ENCODE results near the gene AIFM2.
"Not testable (repeated sequence)": the region's sequence is repeated elsewhere in the genome, so short reads cannot be mapped to it uniquely, and the experiment has no call there.

AIFM2 gene

DNA sequence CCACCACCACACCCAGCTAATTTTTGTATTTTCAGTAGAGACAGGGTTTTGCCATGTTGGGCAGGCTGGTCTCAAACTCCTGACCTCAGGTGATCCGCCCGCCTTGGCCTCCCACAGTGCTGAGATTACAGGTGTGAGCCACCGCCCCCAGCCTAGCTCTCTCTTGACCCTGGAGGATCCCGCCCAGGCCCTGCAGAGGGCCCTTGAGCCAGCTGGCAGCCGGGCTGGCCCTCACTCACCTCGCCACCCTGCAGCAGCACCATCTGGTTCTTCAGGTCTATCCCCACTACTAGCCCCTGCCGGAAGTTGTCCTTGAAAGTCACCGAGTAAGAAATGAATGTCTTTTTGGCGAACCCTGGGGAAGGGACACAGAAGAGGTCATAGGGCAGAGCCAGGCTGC lies 9.5 kb downstream of the AIFM2 start:
- not testable (repeated sequence) for DNase-seq (ENCODE audit: low read depth in 3 of 3)

DNA sequence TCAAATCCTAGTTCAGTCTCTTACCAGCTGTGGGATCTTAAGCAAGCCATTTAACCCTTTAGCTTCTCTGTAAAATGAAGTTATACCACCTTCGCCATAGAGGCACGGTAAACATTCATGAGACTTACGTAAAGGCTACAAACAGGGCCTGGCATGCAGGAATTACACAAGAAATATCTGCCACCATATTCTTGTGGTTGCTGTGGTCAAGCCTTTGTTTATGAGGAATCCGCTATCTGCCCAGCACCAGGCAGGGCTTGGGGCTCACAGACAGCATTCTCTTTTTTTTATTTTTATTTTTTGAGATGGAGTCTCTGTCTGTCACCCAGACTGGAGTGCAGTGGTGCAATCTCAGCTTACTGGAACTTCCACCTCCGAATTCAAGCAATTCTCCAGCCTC lies 9.9 kb downstream of the AIFM2 start:
- DNase-seq (ENCODE audit: low read depth in 3 of 3) = no peak

DNA sequence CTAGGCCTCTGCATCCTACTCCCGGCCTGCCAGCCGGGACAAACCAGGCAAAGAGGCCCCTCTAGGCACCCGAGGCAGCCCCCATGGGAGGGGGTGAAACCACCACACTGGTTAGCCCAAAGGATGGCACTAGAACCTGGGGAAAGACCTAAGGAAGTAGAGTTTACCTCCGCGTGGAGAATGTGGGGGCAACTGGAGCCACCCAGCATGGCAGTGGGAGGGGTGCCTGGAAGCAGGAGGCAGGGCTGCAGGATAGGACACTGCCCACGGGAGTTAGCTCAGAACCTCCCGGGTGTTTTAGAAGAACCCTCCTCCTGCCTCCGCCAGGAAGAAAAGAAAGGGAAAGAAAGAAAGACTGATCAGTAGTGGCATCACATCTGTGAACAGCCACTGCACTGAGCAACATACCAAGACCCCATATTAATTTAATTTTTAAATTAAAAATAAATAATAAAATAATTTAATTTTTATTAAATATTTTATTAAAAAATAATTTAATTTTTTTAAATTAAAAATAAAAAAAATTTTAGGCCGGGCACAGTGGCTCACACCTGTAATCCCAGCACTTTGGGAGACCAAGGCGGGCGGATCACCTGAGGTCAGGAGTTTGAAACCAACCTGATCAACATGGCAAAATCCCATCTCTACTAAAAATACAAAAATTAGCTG lies 11.2 kb downstream of the AIFM2 start:
- DNase-seq (ENCODE audit: low read depth in 3 of 3) = no peak

DNA sequence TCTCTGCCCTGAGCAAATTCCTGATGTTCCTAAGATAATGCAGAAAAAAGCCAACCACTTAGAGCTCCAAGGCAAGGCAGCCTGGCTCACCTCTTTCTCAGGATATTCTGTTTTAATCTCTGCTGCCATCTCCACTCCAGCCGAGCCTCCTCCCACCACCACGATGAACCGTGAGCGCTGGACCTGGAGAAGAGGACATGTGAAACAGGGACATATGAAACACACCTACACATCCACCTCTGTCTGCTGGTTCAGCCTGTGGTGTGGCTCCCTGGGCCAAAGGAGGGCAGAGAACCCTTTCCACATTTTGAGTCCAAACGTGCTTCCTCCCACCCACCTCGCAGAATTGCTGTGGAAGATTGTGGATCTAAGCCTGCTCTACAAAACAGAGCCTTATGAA lies 12.2 kb downstream of the AIFM2 start:
- no peak for DNase-seq (ENCODE audit: low read depth in 3 of 3)

DNA sequence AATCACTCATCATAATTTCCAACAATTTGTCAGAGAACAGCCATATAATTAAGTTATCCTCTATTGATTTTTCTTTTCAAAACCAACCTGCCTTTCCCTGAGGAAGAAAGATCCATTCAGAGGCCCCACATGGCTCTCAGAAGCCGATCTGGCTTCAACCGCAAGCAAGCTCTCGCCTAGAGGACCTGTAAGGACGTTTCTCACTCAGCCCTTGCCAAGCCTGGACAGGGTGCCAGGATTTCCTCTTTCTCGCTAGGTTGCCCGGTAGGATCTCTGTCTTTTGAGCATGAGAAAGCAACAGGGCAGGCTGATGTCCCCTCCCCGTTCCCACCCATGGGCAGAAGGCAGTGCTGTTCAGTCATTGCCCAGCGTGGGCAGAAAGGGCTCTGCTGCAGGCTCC lies 13.0 kb downstream of the AIFM2 start:
- DNase-seq (ENCODE audit: low read depth in 3 of 3) = no peak

DNA sequence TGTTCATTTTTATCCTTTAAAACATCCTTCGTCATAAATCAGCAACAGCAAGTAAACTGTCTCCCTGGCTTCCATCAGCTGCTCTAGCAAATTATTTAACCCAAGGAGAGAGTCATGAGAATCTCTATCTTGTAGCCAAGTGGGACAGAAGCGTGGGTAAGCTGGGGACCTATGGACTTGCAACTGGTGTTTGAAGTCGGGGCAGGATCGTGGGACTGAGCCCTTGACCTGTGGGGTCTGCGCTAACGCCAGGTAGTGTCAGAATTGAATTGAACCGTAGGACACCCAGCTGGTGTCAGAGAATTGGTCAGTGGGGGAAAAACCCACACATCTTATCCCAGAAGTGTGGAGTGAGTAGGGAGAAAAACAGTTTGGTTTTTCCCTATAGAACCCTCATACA lies 13.4 kb downstream of the AIFM2 start:
- DNase-seq (ENCODE audit: low read depth in 3 of 3) = no peak

DNA sequence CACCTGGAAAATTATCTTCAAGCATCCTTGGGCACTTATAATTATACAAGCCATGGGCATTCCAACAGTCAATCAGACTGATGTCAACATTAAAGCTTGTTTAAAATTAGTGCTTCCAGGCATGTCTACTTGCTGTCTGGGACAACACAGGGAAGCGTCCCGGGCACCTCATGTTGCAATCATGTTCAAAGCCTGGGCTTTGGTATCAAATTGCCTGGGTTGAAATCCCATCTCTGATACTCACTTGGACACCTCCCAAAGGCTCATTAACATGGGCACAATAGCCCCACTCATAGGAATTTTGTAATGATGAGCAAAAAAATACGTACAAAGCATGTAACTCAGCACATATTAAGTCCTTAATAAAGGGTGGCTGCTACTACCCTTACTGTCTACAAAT lies 14.4 kb downstream of the AIFM2 start:
- DNase-seq (ENCODE audit: low read depth in 3 of 3) = no peak

DNA sequence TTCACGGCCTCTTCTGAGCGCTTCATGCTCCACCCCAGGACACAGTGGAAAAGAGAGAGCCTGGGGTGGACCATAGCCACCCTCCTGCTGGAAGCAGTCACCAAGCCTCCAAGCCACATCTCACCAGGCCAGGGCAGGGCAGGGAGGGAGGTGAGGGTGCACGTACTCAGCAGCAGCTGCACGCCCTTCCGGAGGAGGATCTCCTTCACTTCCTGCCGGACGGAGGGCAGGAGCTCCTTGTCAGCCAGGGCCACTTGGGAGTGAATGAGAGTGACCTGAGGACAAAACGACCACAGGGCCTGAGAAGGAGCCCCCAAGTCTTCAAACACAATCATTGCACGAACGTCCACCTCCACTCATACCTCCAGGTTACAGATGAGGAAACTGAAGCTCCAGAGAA lies 15.0 kb downstream of the AIFM2 start:
- DNase-seq (ENCODE audit: low read depth in 3 of 3) = no peak

DNA sequence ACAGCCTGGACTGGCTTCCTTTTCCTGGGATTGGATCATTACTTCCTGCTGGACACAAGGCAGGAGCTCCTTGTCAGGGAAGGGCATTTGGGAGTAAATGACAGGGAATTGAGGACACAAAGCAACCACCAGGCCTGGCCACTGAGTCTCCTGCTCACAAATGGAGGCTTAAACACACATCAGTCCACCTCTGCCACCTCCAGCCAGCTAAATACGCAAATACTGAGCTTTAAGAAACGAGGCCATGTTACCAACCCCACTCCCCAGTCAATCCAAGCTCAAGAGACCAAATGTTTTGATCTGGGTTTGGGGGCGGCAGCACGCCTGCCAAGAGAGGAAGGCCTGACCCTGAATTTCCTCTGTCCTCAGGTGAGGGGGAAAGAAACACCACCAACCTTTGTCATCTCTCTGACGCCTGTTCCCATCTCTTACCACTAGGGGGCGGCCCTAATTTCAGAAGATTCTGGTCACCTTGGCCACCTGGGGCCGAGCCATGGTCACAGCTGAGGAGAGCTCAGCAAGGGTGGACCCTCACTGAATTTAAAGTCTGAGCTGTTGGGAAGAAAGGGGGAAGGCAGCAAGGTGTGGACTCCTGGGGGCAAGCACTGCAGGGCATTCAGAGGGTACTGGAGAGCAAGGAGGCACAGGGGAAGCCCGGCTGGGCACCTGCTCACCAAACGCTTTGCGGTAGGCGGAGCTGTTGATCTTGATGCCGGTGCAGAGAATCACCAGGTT lies 16.5 kb downstream of the AIFM2 start:
- peak; percentile 25 to 47 (median 31) for DNase-seq (ENCODE audit: low read depth in 3 of 3)

DNA sequence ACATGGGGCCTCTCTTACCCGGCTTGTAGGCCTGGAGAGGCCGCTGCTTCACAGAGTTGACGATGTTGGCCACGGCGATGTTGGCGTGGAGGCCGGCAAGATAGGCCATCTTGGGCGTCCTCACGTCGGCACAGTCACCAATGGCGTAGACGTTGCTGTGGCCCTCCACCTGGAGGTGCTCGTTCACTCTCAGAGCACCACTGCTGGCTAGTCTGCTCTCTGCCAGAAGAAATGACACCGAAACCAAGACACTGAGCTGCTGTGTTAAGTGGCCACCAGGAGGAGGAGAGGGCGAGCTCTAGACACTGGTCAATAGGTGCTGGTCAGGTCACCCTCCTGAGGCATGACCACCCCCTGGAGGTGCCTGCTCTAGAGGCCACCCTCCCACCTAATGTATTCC lies 17.7 kb downstream of the AIFM2 start:
- DNase-seq (ENCODE audit: low read depth in 3 of 3) = no peak

DNA sequence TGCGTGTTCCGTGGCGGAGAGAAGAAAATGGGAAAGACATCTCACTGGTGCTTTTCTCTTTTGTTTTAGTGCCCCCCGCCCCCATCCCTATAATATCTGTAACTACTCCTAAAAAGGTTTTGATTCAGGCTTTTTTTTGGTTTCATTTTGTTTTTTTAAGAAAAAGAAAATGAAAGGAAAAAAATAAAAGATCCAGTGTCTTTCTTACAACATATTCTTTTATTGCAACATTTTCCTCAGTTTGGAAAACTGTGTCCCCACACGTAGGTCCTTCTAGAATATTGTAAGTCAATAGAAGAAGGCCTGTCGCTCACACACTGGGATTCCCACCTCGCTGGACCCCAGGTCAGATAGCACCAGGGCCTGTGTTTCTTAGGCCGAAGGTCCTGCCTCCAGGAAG lies 20.6 kb downstream of the AIFM2 start:
- DNase-seq (ENCODE audit: low read depth in 3 of 3) = no peak

DNA sequence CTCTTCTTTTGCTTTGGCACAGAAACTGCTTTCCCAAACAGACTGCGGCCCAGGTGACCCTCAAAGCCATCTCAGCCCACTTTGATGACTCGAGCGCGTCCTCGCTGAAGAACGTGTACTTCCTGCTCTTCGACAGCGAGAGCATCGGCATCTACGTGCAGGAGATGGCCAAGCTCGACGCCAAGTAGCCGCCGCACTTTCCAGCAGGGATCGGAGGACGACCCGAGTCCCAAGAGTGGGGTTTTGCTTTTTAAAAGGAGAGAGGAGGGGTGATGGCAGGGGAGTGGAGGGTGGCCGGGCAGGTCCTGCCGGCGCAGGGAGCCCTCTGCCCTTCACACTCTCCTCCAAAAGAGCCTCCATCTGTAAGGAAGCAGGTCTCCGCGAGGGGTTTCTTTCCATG lies 21.1 kb downstream of the AIFM2 start:
- DNase-seq (ENCODE audit: low read depth in 3 of 3) = no peak

DNA sequence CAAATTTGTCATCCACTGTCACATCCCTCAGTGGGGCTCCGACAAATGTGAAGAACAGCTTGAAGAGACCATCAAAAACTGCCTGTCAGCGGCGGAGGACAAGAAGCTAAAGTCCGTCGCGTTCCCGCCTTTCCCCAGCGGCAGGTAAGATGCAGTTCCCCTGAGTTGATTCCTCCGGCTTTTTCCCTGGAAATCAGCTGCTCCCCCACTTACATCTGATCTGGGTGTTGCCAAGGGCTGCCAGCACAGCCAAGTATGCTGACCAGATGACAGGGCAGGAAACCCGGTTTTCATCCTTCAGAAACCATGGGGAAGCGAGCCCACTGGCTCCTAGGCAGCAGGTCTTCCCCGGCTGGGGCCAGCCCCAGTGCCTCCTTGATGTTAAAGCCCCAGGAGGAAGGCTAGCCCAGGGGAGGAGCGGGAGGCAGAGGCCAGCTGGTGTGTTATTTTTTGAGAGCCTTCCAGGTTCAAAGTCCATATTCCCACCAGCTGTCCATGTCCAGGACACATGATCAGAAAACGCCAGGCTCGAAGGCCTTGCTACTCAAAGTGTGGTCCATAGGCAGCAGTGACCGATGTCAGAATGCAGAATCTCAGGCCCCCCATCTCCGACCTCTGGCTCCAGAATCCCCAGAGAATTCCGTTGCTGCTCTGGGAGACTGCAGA lies 23.4 kb downstream of the AIFM2 start:
- DNase-seq (ENCODE audit: low read depth in 3 of 3) = no peak

DNA sequence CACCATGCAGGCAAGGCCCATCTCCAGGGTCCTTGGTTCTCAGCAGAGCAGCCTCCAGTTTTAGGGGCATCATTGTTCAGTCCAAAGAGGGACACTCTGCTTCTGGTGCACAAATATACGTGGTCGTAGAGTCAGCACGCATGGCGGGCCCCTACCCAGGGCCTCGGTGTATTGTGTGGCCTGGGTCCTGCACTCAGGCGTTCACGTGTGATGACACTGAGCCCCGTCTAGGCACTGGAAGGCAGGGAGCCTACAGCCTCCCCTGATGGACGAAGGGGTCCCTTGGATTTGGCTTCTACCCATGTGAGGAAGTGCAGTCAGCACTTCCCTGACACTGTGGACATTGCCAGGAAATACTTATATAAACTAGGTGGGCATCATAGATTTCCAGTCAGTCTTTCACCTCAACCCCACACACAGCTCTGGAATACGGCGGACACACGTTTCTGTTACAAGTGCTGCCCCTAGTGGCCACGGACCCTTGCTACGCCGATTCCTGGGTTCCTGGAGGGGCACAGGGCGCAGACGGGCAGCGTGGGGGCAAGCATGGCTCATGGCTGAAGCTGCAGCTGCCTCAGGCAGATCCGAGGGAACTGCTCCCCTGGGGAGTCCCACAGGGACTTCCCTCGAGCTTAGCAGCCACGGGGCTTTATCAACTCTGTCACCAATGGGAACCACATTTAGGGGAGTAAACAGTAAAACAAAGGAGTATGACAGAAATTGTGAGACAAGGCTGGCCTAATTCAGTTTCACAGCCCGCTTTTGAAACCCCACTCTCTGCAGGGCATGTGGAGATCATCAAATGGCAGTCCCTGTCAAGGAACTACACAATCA lies 25.4 kb downstream of the AIFM2 start:
- peak in 1 of 3 experiments; percentile 10 for DNase-seq (ENCODE audit: low read depth in 3 of 3)

DNA sequence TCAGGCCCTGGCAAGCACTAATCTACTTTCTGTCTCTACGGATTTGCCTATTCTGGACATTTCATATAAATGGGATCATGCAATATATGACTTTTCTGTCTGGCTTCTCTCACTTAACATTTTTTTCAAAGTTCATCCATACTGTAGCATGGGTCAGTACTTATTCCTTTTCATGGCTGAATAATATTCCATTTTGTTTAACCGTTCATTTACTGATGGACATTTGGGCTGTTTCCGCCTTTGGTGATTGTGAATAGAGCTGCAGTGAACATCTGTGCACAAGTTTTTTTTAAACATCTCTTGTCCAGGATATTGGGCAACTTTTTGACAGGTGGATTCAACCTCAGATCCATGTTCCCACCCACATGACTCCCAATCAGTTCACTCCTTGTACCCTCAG lies 31.0 kb downstream of the AIFM2 start:
- DNase-seq (ENCODE audit: low read depth in 3 of 3) = no peak

DNA sequence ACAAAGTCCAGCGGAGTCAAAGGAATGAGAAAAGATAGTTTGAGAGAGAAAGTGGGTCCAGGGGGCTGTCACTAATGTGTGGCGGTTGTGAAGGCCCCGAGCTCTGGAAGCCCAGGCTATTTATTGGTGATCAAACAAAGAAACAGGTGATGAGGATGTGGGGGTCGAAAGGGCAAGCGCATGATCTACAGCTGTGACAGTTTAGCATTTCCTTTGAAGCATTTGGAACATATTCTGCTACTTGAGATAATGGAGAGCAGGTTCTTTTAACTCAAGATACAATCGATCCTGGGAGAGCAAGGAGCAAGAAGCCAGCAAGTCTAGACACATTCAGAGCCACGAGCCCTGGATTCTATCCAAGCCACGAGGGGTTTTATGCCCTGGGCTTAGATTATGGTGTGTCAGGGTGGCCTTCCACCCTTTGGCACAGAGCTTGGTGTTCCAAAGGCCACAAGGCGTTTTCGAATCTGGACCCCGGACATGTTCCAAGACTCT lies 31.5 kb downstream of the AIFM2 start:
- DNase-seq (ENCODE audit: low read depth in 3 of 3) = not testable (repeated sequence)

DNA sequence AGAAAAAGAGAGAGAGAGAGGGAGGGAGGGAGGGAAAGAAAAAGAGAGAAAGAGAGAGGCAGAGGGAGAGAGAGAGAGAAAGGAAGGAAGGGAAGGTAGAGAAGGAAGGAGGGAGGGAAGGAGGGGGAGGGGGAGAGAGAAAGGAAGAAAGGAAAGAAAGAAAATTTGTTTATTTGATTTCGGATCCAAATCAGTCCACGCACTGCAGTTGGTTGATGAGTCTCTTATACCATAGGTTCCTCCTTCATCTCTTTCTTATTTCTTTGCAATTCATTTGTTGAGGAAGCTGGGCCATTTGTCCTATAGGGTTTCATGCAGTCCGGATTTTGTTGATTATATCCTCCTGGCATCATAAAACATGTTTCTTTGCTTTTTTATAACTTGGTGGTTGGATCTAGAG lies 34.4 kb downstream of the AIFM2 start:
- no peak for DNase-seq (ENCODE audit: low read depth in 3 of 3)

DNA sequence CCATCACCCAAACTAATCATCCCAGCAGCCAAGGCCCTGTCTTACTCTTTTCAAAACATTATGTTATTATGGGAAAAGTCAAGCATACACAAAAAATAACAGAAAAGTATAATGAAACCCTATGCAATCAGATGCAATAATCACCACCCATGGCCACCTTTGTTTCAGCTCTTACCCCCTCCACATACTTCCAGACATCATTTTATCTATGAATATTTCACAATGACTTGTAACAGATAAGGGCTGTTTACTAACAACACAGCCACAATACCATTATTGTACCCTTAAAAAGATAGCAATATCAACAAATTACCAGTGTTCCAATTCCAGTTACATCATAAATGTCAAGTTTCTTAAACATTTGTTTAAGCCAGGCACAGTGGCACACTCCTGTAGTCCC lies 35.2 kb downstream of the AIFM2 start:
- DNase-seq (ENCODE audit: low read depth in 3 of 3) = no peak

DNA sequence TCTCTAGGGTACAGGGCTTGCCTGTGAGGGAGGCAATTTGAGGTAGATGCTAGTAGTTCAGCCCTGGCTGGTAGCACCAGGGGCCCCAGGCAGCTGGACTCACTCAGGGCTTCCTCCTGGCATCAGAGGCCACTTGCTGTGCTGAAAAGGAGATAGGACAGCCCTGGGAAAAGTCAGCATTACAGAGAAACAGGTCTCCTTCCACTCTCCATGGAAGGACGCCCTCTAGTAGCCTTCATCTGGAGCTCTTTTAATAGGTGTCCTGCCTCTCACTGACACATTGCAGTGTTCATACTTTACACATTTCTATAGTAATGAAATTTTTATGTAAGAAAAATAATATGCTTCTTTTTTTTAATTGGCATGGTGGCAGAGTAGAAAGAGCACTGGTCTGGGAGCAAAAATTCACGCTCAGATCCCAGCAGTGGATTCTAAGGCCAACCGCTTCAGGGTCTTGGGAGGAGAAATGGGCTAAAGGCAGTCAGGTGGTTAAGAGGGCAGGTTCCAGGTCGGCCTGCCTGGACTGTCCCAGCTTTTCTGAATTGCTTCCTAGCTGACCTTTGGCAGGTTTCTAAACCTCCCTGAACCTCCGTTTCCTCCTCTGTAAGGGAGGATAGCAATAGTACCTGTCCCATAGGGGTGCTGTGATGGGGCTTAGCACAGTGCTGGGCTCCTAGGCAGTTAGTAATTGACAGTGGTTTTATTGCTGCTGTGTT lies 35.8 kb downstream of the AIFM2 start:
- no peak for DNase-seq (ENCODE audit: low read depth in 3 of 3)

DNA sequence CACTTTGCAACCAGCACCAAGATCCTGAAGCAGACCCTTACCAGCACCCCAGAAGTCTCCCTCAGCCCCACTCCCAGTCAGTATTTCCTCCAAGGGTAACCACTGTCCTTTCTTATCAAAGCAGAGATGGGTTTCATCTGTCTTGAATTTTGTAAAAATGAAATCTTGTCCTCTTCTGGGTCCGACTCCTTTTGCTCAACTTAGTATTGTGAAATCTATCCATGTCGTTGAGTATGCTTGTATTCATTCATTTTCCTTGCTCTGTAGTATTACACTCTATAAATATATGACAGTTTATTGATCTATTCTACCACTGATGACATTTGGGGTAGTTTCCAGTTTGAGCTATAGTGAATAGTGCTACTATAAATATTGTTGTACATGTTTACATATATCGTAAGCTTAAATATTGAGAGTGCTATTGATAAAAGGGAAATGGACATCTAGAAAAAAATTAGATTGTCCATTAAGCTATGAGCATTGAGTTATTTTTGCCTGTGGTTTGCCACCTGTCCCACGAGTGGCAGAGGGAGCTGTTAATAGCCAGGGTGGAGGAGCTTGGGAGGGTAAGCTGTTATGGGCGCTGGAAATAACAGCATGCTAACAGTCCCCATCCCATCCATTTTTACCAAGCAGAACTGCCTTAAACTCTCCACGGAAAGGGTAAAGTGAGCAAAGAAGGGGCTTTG lies 36.5 kb downstream of the AIFM2 start:
- DNase-seq (ENCODE audit: low read depth in 3 of 3) = no peak

DNA sequence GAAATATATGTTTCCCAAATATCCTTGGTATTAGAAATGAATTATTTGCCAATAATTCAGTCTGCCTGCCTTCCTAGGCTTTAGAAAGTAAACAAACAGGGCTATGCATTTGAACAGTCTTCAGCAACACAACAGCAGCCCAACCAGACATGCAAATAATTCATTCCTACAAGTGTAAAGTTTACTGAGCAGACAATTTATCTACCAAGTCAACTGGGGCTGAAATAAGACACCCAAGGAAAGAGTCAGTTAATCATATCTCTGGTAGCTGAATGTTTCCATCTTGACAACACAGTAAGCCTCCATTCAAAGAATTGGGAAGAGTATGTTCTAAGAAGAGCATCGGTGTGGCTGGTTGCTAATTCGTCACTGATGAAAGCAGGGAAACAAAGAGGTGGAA lies 38.4 kb downstream of the AIFM2 start:
- no peak for DNase-seq (ENCODE audit: low read depth in 3 of 3)

All from stimulated activated CD4-positive, alpha-beta T cell treated with anti-CD3 and anti-CD28 coated beads, TNF-alpha, amount 100 ng/mL, for 24 hours (primary cell).